HepG2 (cell line): Measurements from ENCODE around the gene SLC5A6. TPM values are rescaled to one million over a fixed set of nuclear protein-coding genes. Genes with fewer than 3 reads are reported as not detected.

Source experiments
- ATF6 ChIP-seq: sonication (generic); formaldehyde crosslinking; conservative IDR thresholded peaks from 2 replicates; pipeline ENCODE4 v1.4.0; 2020; ENCODE audit warnings: missing genetic modification reagents
- FLYWCH1 ChIP-seq: sonication (generic); formaldehyde crosslinking; IDR thresholded peaks from 2 replicates; pipeline ENCODE4 v1.8.1; 2023; ENCODE audit warnings: mild to moderate bottlenecking, missing genetic modification reagents
- FOXK2 ChIP-seq: fragments of 450-650 bp; IDR thresholded peaks from 2 replicates; pipeline ENCODE4 v1.6.1; 2016
- FOXM1 ChIP-seq: sonication (generic); formaldehyde crosslinking; IDR thresholded peaks from 2 replicates; pipeline ENCODE4 v1.5.0; 2020; ENCODE audit warnings: missing genetic modification reagents
- GMEB1 ChIP-seq: sonication (generic); formaldehyde crosslinking; IDR thresholded peaks from 2 replicates; pipeline ENCODE4 v1.5.1; 2020; ENCODE audit warnings: missing genetic modification reagents, mild to moderate bottlenecking, borderline replicate concordance
- MIER2 ChIP-seq: IDR thresholded peaks from 2 replicates; pipeline ENCODE4 v1.6.1; 2016; ENCODE audit warnings: missing biosample characterization, missing genetic modification reagents
- MXD1 ChIP-seq: sonication (generic); formaldehyde crosslinking; IDR thresholded peaks from 2 replicates; pipeline ENCODE4 v1.4.0; 2020; ENCODE audit warnings: mild to moderate bottlenecking, missing genetic modification reagents
- MXD4 ChIP-seq: IDR thresholded peaks from 2 replicates; pipeline ENCODE4 v1.6.1; 2016; ENCODE audit warnings: mild to moderate bottlenecking, missing biosample characterization, missing genetic modification reagents
- ONECUT2 ChIP-seq: sonication (generic); formaldehyde crosslinking; IDR thresholded peaks from 2 replicates; pipeline ENCODE4 v1.4.0; 2020; ENCODE audit warnings: missing genetic modification reagents
- PHF20 ChIP-seq: sonication (generic); formaldehyde crosslinking; IDR thresholded peaks from 2 replicates; pipeline ENCODE4 v1.5.0; 2020; ENCODE audit warnings: mild to moderate bottlenecking, missing genetic modification reagents
- SRSF4 ChIP-seq: fragments of 200-400 bp; formaldehyde crosslinking; IDR thresholded peaks from one replicate; pipeline ENCODE4 v1.6.1; 2018; ENCODE audit warnings: mild to moderate bottlenecking, low read depth, low read length, moderate library complexity; ENCODE audit not compliant: poor library complexity, severe bottlenecking
- TCF7L2 ChIP-seq: IDR thresholded peaks from 2 replicates; pipeline ENCODE4 v1.6.1; 2011; ENCODE audit warnings: mild to moderate bottlenecking, low read depth, low read length, moderate library complexity
- TGIF2 ChIP-seq: IDR thresholded peaks from 2 replicates; pipeline ENCODE4 v1.6.1; 2016; ENCODE audit warnings: control low read depth, missing compliant biosample characterization
- ZFYVE20 ChIP-seq: sonication (generic); formaldehyde crosslinking; IDR thresholded peaks from 2 replicates; pipeline ENCODE4 v1.8.0; 2023; ENCODE audit warnings: low read depth, mild to moderate bottlenecking, moderate library complexity, missing genetic modification reagents, borderline replicate concordance
- ZKSCAN1 ChIP-seq: fragments of 150-350 bp; IDR thresholded peaks from 2 replicates; pipeline ENCODE4 v1.6.1; 2014; ENCODE audit warnings: low read length
- ZNF101 ChIP-seq: sonication (generic); formaldehyde crosslinking; IDR thresholded peaks from 2 replicates; pipeline ENCODE4 v1.4.0; 2020; ENCODE audit warnings: mild to moderate bottlenecking, low read depth, missing genetic modification reagents, borderline replicate concordance
- ZNF557 ChIP-seq: sonication (generic); formaldehyde crosslinking; IDR thresholded peaks from 2 replicates; pipeline ENCODE4 v1.4.0; 2020; ENCODE audit warnings: missing genetic modification reagents
- ZNF580 ChIP-seq: IDR thresholded peaks from 2 replicates; pipeline ENCODE4 v1.6.1; 2016; ENCODE audit warnings: low read depth, borderline replicate concordance
- ZNF652 ChIP-seq: IDR thresholded peaks from 2 replicates; pipeline ENCODE4 v1.6.1; 2016; ENCODE audit warnings: low read depth, borderline replicate concordance
- ZNF839 ChIP-seq: sonication (generic); formaldehyde crosslinking; IDR thresholded peaks from 2 replicates; pipeline ENCODE4 v1.4.0; 2020; ENCODE audit warnings: missing genetic modification reagents, mild to moderate bottlenecking, borderline replicate concordance
- ZSCAN20 ChIP-seq: sonication (generic); formaldehyde crosslinking; IDR thresholded peaks from 2 replicates; pipeline ENCODE4 v1.4.0; 2020; ENCODE audit warnings: missing genetic modification reagents, mild to moderate bottlenecking, borderline replicate concordance
- polyA plus RNA-seq, 8 experiments: library from polyadenylated mRNA; depleted of rRNA in 3 of 8; stranded (reverse) in 7 of 8; unstranded in 1 of 8; fragments of >200 nt; fragmentation: Illumina TruSeq in 4 of 8; extraction: Trizol in 4 of 8; gene quantifications; 2 replicates each; pipeline versions ENCODE4 v1.2.1 to v1.2.3, GENCODE V29; 2011 to 2016; ENCODE audit warnings: low read depth in 4 of 8, missing spikeins in 1 of 8, mixed read lengths in 1 of 8; ENCODE audit not compliant: insufficient read depth in 1 of 8
- total RNA-seq, 5 experiments: library from RNA; depleted of rRNA; stranded (reverse); fragments of >200 nt; fragmentation: Illumina TruSeq; extraction: Trizol; gene quantifications; 2 replicates each; pipeline ENCODE4 v1.2.3, GENCODE V29; 2016; ENCODE audit warnings: low read depth in 1 of 5
- TF ChIP-seq, protein P1 (sequence below): sonication (generic); formaldehyde crosslinking; IDR thresholded peaks from 2 replicates; pipeline ENCODE4 v1.9.0; 2021; ENCODE audit warnings: missing genetic modification reagents, mild to moderate bottlenecking, borderline replicate concordance

Gene SLC5A6
- total and polyA plus RNA-seq, 2 of the 13 experiments (the other 11 are each of a cell fraction or from before 2014, with no cell fraction given), result 135 to 417 TPM

DNA sequence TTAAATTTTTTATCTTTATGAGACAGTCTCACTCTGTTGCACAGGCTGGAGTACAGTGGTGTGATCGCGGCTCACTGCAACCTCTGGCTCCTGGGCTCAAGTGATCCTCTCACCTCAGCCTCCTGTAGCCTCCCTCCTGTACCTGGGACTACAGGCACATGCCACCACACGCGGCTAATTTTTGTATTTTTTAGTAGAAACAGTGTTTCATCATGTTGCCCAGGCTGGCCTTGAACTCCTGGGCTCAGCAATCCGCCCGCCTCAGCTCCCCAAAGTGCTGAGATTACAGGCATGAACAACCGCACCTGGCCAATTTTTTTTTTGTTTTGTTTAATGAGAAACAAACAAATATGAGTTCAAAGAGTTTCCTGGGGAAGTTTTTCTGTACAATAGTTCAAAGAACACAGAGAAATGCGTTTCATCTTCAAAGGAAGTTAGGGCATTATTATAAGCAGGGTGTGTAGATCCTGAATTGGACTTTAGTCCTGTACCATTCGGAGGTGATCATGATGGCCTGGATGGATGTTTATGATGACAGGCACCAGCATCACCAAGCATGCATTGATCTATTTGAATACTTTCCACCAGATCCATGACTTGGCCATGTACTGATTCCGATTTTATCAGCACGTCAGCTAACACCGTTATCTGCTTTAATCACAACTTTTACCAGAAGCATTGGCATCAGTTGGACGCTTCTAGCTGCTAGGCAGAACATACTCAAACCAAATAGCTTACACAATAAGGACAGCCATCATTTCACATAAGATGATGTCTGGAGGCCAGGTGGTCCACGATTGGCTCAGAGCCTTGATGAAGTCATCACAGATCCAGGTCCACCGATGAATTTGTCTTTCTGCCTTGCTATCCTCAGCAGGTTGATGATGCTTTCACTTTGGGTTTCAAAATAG lies 34.4 kb downstream of the SLC5A6 start (continued):
- no peak for TF ChIP-seq ZNF652
- TF ChIP-seq ZKSCAN1, result 0 out of 2 replicates have a peak, but pooled peaks have one; percentile 56
- TF ChIP-seq MXD1 (CRISPR knock-in tag), result peak; percentile 58; the same call in 1 of the 2 replicates
- TF ChIP-seq FOXK2, result peak; percentile 76; the same call in 1 of the 2 replicates
- TF ChIP-seq MXD4 (CRISPR knock-in tag), result peak; percentile 83; the same call in 1 of the 2 replicates
- TF ChIP-seq ZSCAN20, result 0 out of 2 replicates have a peak, but pooled peaks have one; percentile 71
- TF ChIP-seq TCF7L2, result peak; percentile 94
- no peak for TF ChIP-seq FOXM1
- peak; percentile 94 for TF ChIP-seq TGIF2 (CRISPR knock-in tag)
- no peak for TF ChIP-seq FLYWCH1
- peak; percentile 21 for TF ChIP-seq ZNF580 (CRISPR knock-in tag)
- TF ChIP-seq ZNF839 (CRISPR knock-in tag), result no peak
- TF ChIP-seq ATF6, result 0 out of 2 replicates have a peak, but pooled peaks have one; percentile 36
- TF ChIP-seq, protein P1, sequence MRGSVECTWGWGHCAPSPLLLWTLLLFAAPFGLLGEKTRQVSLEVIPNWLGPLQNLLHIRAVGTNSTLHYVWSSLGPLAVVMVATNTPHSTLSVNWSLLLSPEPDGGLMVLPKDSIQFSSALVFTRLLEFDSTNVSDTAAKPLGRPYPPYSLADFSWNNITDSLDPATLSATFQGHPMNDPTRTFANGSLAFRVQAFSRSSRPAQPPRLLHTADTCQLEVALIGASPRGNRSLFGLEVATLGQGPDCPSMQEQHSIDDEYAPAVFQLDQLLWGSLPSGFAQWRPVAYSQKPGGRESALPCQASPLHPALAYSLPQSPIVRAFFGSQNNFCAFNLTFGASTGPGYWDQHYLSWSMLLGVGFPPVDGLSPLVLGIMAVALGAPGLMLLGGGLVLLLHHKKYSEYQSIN (CRISPR knock-in tag), result no peak
- TF ChIP-seq GMEB1 (CRISPR knock-in tag), result peak; percentile 56; the same call in 1 of the 2 replicates
- no peak for TF ChIP-seq ZFYVE20 (CRISPR knock-in tag)
- no peak for TF ChIP-seq ZNF101
- peak; percentile 73 for TF ChIP-seq ONECUT2 (CRISPR knock-in tag)
- TF ChIP-seq PHF20, result no peak
- no peak for TF ChIP-seq ZNF557 (CRISPR knock-in tag)
- no peak for TF ChIP-seq MIER2 (CRISPR knock-in tag)
- no peak for TF ChIP-seq SRSF4
